ENCODE data around the gene SPAG9.

- TF ChIP-seq CTCF (conservative IDR thresholded peaks at IDR 0.05; ENCODE audit: low read depth in 2 of 2) (peak; percentile 87 to 91), REST (IDR thresholded peaks at IDR 0.05; ENCODE audit: unreplicated experiment) (peak; percentile 9)
These were observed 32.8 kb upstream of the SPAG9 start, which contains the start of gene NME1 for GRCh38 chr17:51153210-51154072.
